Left ventricle myocardium superior (tissue), 1 donor: ENCODE measurements around the gene EPHB1. TPM values are rescaled to one million over a fixed set of nuclear protein-coding genes. Genes with fewer than 3 reads are reported as not detected.
"Not testable (repeated sequence)": the region's sequence is repeated elsewhere in the genome, so short reads cannot be mapped to it uniquely, and the experiment has no call there.

Source experiments
- ATAC-seq: fragments of 200-7000 bp; cut with Tn5 transposase; one replicate; pipeline ENCODE4 v1.9.1; 2020; ENCODE audit warnings: mild to moderate bottlenecking, moderate library complexity
- DNase-seq: peaks from one replicate; pipeline ENCODE4 v3.0.0-alpha.2; 2020
- intact Hi-C: fragments of 100-400 bp; cut with micrococcal nuclease; formaldehyde crosslinking; loops from one replicate; pipeline ENCODE4 v1.11.0; 2022
- total RNA-seq: library from RNA; stranded (reverse); fragmentation: NEBNext Ultra II Directional; extraction: Animal tissue kit (Norgen Biotek cat#: 25700); gene quantifications from one replicate; pipeline ENCODE4 v1.2.1, GENCODE V29; 2021
- donor health status: DM: no; HTN: yes; CAD: no; lungs with severe emphysema.

EPHB1 gene
- total RNA-seq, 1 donor from 2014 or later, result 1.8 TPM

DNA sequence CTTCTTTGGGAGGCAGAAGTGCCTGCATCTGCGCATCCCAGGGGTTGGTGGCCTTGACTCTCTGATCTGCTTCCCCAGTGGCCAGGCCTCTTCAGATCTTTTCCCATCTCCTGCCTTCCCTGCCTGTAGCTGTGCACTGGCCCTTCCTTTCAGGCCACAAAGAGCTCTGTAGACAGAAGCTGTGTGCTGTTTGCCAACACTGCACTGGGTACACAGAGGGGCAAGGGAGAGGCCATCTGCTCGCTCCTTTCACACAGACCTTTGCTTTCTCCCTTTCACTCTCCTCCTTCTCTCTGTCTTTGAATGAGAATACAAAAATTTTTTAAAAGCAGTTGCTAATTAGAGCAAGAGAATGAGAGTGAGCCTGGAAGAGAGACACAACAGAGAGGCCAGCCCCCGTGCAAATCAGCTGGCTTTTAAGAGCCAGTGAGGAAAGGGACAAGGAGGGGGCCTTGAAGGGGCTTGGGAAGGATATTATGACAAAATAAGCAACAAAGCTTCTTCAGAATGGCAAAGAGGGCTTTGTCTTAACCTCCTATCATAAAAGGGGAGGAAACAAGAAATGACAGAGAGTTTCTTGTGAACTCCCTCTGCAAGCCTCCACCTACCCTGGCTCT, 170.9 kb downstream of the EPHB1 start:
- ATAC-seq (no peak), DNase-seq (no peak)
- intact Hi-C loops, result no loop called here

DNA sequence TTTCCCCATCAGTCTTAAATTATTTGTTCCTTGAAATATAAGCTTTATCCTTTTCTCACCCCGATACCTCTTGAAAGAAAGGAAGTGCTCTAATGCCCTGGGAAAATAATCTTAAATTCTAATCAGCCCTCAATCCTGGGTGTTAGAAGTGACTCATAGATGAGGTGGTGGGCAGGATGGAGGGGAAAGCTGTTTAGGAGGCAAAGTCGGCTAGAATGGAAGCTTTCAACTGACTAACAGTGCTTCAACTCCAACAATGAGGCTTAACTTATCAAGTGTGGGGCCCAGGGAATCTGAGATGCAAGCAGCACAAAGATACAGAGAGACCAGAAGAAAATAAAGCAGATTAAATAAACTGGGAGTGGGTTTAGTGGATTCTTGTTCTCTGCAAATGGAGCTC, 175.8 kb downstream of the EPHB1 start:
- intact Hi-C loops, result no loop called here
- no peak for ATAC-seq
- no peak for DNase-seq

GRCh38 chr3:134971306-134971705, 176.2 kb downstream of the EPHB1 start:
- intact Hi-C loops, result no loop called here
- ATAC-seq, result no peak
- DNase-seq, result no peak

DNA sequence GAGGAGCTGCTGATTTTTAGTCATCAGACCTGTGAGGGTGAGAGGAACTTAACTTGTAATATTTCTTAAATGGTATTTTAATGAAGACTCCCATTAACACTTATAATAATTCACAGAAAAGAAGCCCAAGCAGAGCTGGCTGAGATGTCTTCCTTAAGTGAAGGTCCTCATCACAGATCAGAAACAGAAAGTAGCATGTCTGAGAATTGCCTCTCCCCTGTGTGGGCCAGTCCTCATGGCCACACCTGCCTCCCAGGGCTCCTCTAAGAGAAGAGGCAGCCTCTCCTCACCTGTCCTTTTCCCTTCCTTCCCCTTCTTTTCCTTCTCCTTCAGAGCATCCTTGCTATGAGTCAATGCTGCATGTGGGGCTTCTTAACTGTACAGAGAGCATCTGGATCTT, 176.8 kb downstream of the EPHB1 start:
- intact Hi-C loops, DNase-seq, ATAC-seq: not testable (repeated sequence)

GRCh38 chr3:134972836-134973455, 177.9 kb downstream of the EPHB1 start:
- no peak for ATAC-seq
- intact Hi-C loops, result no loop called here
- no peak for DNase-seq

GRCh38 chr3:134974624-134975023, 179.6 kb downstream of the EPHB1 start:
- no peak for ATAC-seq

GRCh38 chr3:134976948-134977347, 181.9 kb downstream of the EPHB1 start:
- no peak for ATAC-seq
- DNase-seq, result no peak
- intact Hi-C loops, result no loop called here

More at GRCh38 chr3:134974624-134975023, 179.6 kb downstream of the EPHB1 start:
- intact Hi-C loops, result no loop called here
- no peak for DNase-seq

DNA sequence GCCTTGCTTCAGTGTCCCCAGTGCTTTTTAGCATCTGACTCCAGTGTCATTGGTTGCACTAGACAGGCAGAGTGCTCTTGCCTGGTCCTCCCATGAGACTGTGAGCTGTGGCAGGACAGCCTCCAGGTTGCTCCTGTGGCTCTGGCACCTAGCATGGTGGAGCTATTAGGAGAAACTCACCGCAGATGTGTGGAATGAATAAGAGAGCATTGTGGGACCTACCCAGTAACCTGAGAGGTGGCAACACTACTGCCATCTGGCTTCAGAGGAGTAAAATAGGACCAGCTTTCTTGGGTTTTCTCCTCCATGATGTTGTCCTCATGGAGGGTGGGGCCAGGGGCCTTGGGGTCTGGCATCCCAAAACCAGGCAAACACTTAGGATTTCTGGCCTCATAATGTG, 183.6 kb downstream of the EPHB1 start:
- no peak for ATAC-seq
- DNase-seq, result no peak
- intact Hi-C loops, result no loop called here

DNA sequence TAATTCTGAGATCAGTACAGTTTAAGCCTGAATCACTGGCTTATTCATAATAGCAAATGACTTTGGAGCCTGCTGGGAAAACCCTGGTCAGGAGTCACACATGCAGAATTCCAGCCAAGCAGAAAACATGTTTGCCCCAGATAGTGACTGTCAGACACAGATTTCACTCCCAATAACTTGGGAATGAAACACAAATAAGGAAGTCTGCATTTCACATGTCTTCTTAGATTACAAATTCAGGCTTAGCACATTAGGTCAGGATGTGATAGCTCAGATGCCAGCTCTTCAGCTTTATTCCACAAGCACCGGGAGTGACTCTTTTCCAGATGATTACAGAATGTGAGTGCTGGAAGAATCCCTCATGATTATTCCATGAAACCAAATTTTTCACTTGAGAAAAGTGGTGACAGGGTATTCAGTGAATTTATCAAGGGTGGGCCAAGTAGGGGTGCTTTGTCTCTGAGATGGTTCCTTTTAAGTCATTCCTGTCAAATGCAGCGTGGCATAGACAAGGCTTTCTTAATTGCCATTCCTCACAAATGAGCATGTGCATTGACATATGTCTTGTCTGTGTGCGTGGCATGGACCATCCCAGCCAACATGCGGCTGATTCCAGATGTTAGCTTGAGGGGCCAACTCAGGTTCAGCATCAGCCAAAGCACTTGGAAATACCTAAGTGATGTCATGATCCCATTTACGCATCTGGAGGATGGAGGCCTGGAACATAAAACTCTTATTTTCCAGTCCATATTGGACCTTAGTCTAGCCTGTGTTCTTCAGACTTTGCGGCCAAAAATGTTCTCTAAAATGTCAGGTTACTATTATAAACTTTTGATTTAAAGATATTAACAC, 191.0 kb downstream of the EPHB1 start:
- ATAC-seq (peak; percentile 47), DNase-seq (no peak)
- intact Hi-C loops, result no loop called here

DNA sequence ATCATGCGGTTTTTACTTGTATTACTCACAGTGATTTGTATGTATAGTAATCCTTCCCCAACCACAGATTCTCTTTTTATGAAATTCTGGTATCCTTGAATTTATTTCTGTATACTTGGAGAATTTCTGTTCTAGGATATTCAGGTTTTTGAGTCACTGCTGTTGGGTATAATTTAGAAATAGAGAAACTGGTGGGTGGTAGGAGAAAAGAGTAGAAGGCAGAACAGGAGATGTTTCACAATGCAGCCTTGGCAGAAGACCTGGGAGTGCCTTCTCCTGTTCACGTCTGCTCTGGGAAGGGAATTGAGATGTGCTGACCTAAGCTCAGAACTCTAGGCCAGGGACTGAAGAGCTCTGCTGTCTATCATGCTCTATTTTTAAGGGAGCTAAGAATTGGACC, 193.6 kb downstream of the EPHB1 start:
- ATAC-seq (no peak), DNase-seq (no peak)
- intact Hi-C loops, result no loop called here

DNA sequence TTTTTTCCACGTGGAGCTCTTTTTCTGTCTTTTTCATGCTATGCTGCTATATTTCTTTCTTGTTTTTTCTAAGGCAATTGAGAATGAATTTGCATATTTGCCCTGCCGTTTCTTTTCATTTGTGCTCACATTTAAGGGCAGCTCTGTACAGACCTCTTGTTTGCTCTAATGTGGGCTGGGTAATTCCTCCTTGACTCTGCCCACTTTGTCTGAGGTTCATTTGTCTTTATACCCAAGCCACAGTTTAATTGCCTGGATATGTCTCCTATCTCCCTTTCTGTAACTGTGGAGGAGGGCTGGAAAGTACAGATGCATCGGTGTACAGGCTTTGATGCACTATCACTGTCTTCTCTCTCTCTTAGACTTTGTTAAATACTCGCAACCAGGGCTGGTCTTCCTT, 195.9 kb downstream of the EPHB1 start:
- ATAC-seq (no peak), DNase-seq (no peak)
- intact Hi-C loops, result no loop called here

GRCh38 chr3:134991472-134992010, 196.5 kb downstream of the EPHB1 start:
- intact Hi-C loops, result no loop called here
- no peak for ATAC-seq

DNA sequence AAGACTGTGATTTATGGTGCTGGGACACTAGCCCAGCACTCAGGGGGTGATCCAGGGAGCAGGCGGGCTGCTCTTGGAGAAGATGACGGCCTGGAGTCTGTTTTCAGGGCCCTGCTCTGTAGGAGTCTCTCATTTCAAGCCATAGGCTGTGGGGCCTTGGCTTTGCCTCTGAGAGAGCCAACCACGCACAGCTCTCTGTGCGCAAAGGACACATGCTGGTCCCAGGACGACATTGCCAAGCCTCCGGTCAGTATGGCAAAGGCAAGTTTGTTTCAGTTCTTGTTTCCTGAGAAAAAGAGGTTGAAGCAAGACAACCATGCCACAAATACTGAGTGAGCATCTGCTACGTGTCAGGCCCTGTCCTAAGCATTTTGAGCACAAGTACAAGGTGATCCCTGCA, 197.1 kb downstream of the EPHB1 start:
- intact Hi-C loops, result no loop called here
- ATAC-seq (no peak), DNase-seq (no peak)

More at GRCh38 chr3:134991472-134992010, 196.5 kb downstream of the EPHB1 start:
- no peak for DNase-seq

GRCh38 chr3:134992586-134992985, 197.5 kb downstream of the EPHB1 start:
- intact Hi-C loops, result no loop called here
- ATAC-seq (no peak), DNase-seq (no peak)

DNA sequence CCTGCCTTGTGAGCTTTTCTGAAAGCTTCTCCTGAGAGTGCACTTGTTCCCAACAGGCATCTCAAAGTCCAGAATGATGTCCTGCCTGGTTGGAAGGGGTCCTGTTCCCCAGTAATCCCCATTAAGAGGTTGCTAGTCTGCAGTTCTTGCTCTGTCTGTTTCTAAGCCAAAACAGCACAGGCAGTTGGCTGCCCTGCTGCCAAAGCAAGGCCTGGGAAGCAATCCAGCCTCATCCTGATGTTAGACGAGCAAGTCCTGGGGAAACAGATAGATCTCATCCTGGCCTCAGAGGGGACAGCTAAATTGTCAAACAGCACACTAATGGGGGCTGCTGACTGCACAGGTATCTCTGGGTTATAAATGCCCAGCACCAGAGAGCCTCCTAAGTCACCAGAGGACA, 198.0 kb downstream of the EPHB1 start:
- DNase-seq (no peak), ATAC-seq (no peak)
- intact Hi-C loops, result no loop called here

- DNase-seq (no peak), ATAC-seq (no peak)
- intact Hi-C loops, result no loop called here
Measured at GRCh38 chr3:134998158-134998557, 203.1 kb downstream of the EPHB1 start.

DNA sequence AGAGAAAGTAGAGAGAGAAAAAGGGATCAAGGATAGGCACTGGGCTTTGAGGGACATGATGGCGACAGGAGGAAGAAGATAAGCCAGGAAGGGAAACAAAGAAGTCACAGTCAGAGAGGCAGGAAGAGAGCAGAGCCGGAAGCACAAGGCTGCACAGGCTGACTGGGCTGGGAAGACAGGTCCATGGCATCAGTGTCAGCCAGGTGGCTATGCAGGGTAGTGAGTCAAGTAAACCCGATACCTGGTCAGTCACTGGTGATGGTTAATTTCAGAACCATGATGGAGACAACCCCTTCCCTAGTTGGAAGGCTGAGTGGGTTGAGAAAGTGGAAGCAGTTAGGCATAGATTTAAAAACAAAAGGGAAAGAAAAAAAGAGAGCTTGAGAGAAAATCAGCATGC, 203.8 kb downstream of the EPHB1 start:
- ATAC-seq (no peak), DNase-seq (no peak)
- intact Hi-C loops, result no loop called here

GRCh38 chr3:135000465-135000864, 205.4 kb downstream of the EPHB1 start:
- DNase-seq (no peak), ATAC-seq (no peak)
- intact Hi-C loops, result no loop called here

DNA sequence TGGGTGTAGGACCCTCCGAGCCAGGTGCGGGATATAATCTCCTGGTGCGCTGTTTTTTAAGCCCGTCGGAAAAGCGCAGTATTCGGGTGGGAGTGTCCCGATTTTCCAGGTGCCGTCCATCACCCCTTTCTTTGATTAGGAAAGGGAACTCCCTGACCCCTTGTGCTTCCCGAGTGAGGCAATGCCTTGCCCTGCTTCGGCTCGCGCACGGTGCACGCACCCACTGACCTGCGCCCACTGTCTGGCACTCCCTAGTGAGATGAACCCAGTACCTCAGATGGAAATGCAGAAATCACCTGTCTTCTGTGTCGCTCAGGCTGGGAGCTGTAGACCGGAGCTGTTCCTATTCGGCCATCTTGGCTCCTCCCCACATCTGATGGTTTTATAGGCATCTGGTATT, 210.6 kb downstream of the EPHB1 start:
- DNase-seq, ATAC-seq, intact Hi-C loops: not testable (repeated sequence)

- DNase-seq, result no peak
- intact Hi-C loops, result no loop called here
- ATAC-seq, result no peak
Measured at GRCh38 chr3:135007607-135008006, 212.5 kb downstream of the EPHB1 start.
